Neural cell (in vitro differentiated cells): ENCODE results near the gene SORCS1. TPM values are rescaled to one million over a fixed set of nuclear protein-coding genes. Genes with fewer than 3 reads are reported as not detected.

ENCODE experiments used
- H2AFZ ChIP-seq: fragments of 200-600, 300-800 bp; sonication (generic), shearing (Covaris generic); 2 replicates; pipeline ENCODE4 v1.6.0; 2014; ENCODE audit warnings: low read depth, mild to moderate bottlenecking, antibody characterized with exemption, low read length, moderate library complexity
- H3F3A ChIP-seq: fragments of 200-600 bp; shearing (Covaris generic); 2 replicates; pipeline ENCODE4 v1.6.1; 2016; ENCODE audit warnings: mild to moderate bottlenecking, moderate library complexity, mixed read lengths, antibody characterized with exemption, low read length; ENCODE audit not compliant: insufficient read depth, poor library complexity, severe bottlenecking
- H3K27ac ChIP-seq: fragments of 200-600, 300-800 bp; sonication (generic), shearing (Covaris generic); 2 replicates; pipeline ENCODE4 v1.5.1; 2014; ENCODE audit warnings: mild to moderate bottlenecking, low read length, moderate library complexity
- H3K27me3 ChIP-seq: fragments of 300-800, 200-600 bp; sonication (generic), shearing (Covaris generic); 2 replicates; pipeline ENCODE4 v1.6.0; 2014; ENCODE audit warnings: mild to moderate bottlenecking, low read depth, low read length, moderate library complexity; ENCODE audit not compliant: insufficient read depth
- H3K36me3 ChIP-seq: fragments of 300-800, 200-600 bp; sonication (generic), shearing (Covaris generic); 2 replicates; pipeline ENCODE4 v1.5.1; 2014; ENCODE audit warnings: mild to moderate bottlenecking, antibody characterized with exemption, low read length, moderate library complexity; ENCODE audit not compliant: insufficient read depth
- H3K4me2 ChIP-seq: fragments of 300-800, 200-600 bp; sonication (generic), shearing (Covaris generic); 2 replicates; pipeline ENCODE4 v1.6.0; 2014; ENCODE audit warnings: mild to moderate bottlenecking, low read length
- H3K4me3 ChIP-seq: fragments of 300-800, 200-600 bp; sonication (generic), shearing (Covaris generic); 2 replicates; pipeline ENCODE4 v1.5.1; 2014; ENCODE audit warnings: mild to moderate bottlenecking, low read length, moderate library complexity
- H3K79me2 ChIP-seq: fragments of 200-600 bp; shearing (Covaris generic); replicated peaks from 2 replicates; pipeline ENCODE4 v1.6.0; 2014; ENCODE audit warnings: mild to moderate bottlenecking, low read length, moderate library complexity; ENCODE audit not compliant: insufficient read depth
- H3K9ac ChIP-seq: fragments of 300-800, 200-600 bp; sonication (generic), shearing (Covaris generic); 2 replicates; pipeline ENCODE4 v1.6.1; 2016; ENCODE audit warnings: mild to moderate bottlenecking, low read length, mixed read lengths
- H3K9me2 ChIP-seq: fragments of 200-600 bp; shearing (Covaris generic); 2 replicates; pipeline ENCODE4 v1.6.1; 2016; ENCODE audit warnings: mild to moderate bottlenecking, low read length, mixed read lengths; ENCODE audit not compliant: insufficient read depth
- H3K9me3 ChIP-seq: fragments of 200-600, 300-800 bp; sonication (generic), shearing (Covaris generic); 2 replicates; pipeline ENCODE4 v1.6.1; 2016; ENCODE audit warnings: mild to moderate bottlenecking, mixed run types, low read length, moderate library complexity, mixed read lengths
- H4K20me1 ChIP-seq: fragments of 200-600 bp; shearing (Covaris generic); 2 replicates; pipeline ENCODE4 v1.6.1; 2016; ENCODE audit warnings: mild to moderate bottlenecking, mixed run types; ENCODE audit not compliant: insufficient read depth
- CTCF ChIP-seq: fragments of 450-650 bp; IDR thresholded peaks from 2 replicates; pipeline ENCODE4 v1.5.1; 2014; ENCODE audit warnings: antibody characterized with exemption, mild to moderate bottlenecking, moderate library complexity; ENCODE audit not compliant: poor library complexity, severe bottlenecking
- EP300 ChIP-seq: fragments of 450-650 bp; conservative IDR thresholded peaks from 2 replicates; pipeline ENCODE4 v1.6.1; 2014; ENCODE audit warnings: antibody characterized with exemption, mild to moderate bottlenecking, moderate library complexity; ENCODE audit not compliant: poor library complexity, severe bottlenecking
- EZH2 ChIP-seq: fragments of 200-600, 300-800 bp; shearing (Covaris generic), sonication (generic); IDR thresholded peaks from 2 replicates; pipeline ENCODE4 v1.6.1; 2014; ENCODE audit warnings: antibody characterized with exemption, low read length, borderline replicate concordance, mild to moderate bottlenecking; ENCODE audit not compliant: insufficient read depth, poor library complexity, severe bottlenecking
- MXI1 ChIP-seq: fragments of 450-650 bp; conservative IDR thresholded peaks from 2 replicates; pipeline ENCODE4 v1.6.1; 2014; ENCODE audit warnings: antibody characterized with exemption, mild to moderate bottlenecking; ENCODE audit not compliant: poor library complexity, severe bottlenecking
- POLR2AphosphoS5 ChIP-seq: IDR thresholded peaks from 2 replicates; pipeline ENCODE4 v1.6.1; 2012
- RAD21 ChIP-seq: fragments of 450-650 bp; conservative IDR thresholded peaks from 2 replicates; pipeline ENCODE4 v1.6.1; 2014; ENCODE audit warnings: antibody characterized with exemption, mild to moderate bottlenecking, moderate library complexity
- REST ChIP-seq: IDR thresholded peaks from 2 replicates; pipeline ENCODE4 v1.6.1; 2012; ENCODE audit warnings: borderline replicate concordance
- SMC3 ChIP-seq: fragments of 450-650 bp; conservative IDR thresholded peaks from 2 replicates; pipeline ENCODE4 v1.6.1; 2014; ENCODE audit warnings: antibody characterized with exemption, mild to moderate bottlenecking, moderate library complexity; ENCODE audit not compliant: poor library complexity
- TAF1 ChIP-seq: IDR thresholded peaks from 2 replicates; pipeline ENCODE4 v1.6.1; 2012; ENCODE audit warnings: low read depth
- polyA plus RNA-seq: library from polyadenylated mRNA; depleted of rRNA; stranded (reverse); fragments of >200 nt; gene quantifications from 2 replicates; pipeline ENCODE4 v1.2.3, GENCODE V29; 2014

Gene SORCS1
- polyA plus RNA-seq, 1 donor from 2014 or later = 27.0 TPM

GRCh38 chr10:106863549-106863948 is 301.0 kb downstream of the SORCS1 start:
- Histone ChIP-seq H4K20me1 (no peaks in the 10 kb centered on the region), H3F3A (no peaks in the 10 kb centered on the region), H2AFZ (no peak overlapping the region), H3K79me2 (no peaks in the 10 kb centered on the region), H3K4me3 (no peak overlapping the region), H3K4me2 (no peak overlapping the region), H3K27ac (no peak overlapping the region), H3K9me2 (no peaks in the 10 kb centered on the region), H3K36me3 (no peaks in the 10 kb centered on the region), H3K9me3 (no peaks in the 10 kb centered on the region), H3K27me3 (no peaks in the 10 kb centered on the region), H3K9ac (no peak overlapping the region)
- TF ChIP-seq SMC3 (no peak), EZH2 (no peak), TAF1 (no peak), REST (no peak)

- Histone ChIP-seq H3F3A (no peaks in the 10 kb centered on the region), H3K27ac (no peak overlapping the region), H3K9me3 (no peaks in the 10 kb centered on the region), H3K4me3 (no peak overlapping the region), H3K9me2 (no peaks in the 10 kb centered on the region), H3K27me3 (no peaks in the 10 kb centered on the region), H3K9ac (no peak overlapping the region), H3K79me2 (no peaks in the 10 kb centered on the region), H4K20me1 (no peaks in the 10 kb centered on the region), H2AFZ (no peak overlapping the region), H3K36me3 (no peaks in the 10 kb centered on the region), H3K4me2 (no peak overlapping the region)
- no peak for TF ChIP-seq TAF1
- TF ChIP-seq REST = no peak
- no peak for TF ChIP-seq EP300
- no peak for TF ChIP-seq MXI1
- TF ChIP-seq SMC3 = no peak
- TF ChIP-seq RAD21 = no peak
- no peak for TF ChIP-seq CTCF
- no peak for TF ChIP-seq EZH2
- no peak for TF ChIP-seq POLR2AphosphoS5
These were observed 304.4 kb downstream of the SORCS1 start for GRCh38 chr10:106859892-106860652.
